Peyer's patch (tissue), 4 donors: ENCODE results near the gene FOXO6.

ENCODE experiments used
- POLR2A ChIP-seq, 2 donors: fragments of 450-650 bp; IDR thresholded peaks; one replicate each; pipeline ENCODE4 v1.5.1; 2017; ENCODE audit warnings: antibody characterized with exemption in 2 of 2, mild to moderate bottlenecking in 2 of 2, moderate library complexity in 2 of 2
- TF ChIP-seq, protein P1 (sequence below), 6 experiments: fragments of 450-650 bp in 4 of 6; fragments of 200-600 bp in 2 of 6; sonication (generic) in 1 of 6; IDR thresholded peaks; one replicate each; pipeline ENCODE4 v1.5.1; 2017 to 2019; ENCODE audit warnings: antibody characterized with exemption in 6 of 6, mild to moderate bottlenecking in 3 of 6, moderate library complexity in 1 of 6

DNA sequence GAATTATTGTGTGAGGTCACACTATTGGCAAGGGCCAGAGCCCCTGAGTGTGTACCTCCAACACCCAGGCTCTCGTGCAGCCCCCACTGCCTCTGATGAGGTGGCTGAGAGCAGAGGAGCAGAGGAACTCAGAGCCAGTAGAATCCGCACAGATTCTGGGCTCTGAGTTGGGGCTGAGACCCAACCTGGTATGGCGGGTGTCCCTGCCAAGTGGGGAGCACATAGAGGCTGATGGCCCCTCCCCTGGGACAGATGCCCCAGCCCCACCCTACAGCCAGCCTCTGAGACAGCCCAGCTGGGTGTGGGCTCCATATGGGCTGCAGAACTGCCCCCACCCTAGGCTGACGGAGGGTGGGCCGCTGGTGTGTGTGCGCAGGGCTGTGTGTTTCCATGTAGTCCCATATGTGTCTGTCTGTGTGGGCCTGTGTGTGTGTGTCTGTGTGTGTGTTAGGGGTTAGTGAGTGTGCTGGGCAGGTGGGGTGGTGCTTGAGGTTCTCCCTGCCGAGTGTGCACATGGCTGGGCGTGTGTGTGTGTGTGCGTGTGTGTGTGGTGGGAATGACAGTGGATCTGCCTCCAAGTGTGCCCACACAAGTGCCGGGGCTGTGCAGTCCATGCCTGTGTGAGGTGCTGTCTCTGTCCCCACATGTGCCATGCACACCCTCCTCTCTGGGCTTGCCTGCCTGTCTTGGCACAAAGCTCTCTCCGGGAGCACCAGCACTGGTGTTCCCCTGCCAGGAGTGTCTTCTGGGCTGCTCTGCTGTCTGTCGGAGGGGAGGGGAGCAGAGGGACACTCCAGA, 24.4 kb downstream of the FOXO6 start:
- TF ChIP-seq, protein P1, sequence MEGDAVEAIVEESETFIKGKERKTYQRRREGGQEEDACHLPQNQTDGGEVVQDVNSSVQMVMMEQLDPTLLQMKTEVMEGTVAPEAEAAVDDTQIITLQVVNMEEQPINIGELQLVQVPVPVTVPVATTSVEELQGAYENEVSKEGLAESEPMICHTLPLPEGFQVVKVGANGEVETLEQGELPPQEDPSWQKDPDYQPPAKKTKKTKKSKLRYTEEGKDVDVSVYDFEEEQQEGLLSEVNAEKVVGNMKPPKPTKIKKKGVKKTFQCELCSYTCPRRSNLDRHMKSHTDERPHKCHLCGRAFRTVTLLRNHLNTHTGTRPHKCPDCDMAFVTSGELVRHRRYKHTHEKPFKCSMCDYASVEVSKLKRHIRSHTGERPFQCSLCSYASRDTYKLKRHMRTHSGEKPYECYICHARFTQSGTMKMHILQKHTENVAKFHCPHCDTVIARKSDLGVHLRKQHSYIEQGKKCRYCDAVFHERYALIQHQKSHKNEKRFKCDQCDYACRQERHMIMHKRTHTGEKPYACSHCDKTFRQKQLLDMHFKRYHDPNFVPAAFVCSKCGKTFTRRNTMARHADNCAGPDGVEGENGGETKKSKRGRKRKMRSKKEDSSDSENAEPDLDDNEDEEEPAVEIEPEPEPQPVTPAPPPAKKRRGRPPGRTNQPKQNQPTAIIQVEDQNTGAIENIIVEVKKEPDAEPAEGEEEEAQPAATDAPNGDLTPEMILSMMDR (IDR thresholded peaks at IDR 0.05), result no peak
- no peak for TF ChIP-seq POLR2A (IDR thresholded peaks at IDR 0.05)
